Forelimb muscle (tissue), 1 donor: ENCODE data around the gene C9orf40. TPM values are rescaled to one million over a fixed set of nuclear protein-coding genes. Genes with fewer than 3 reads are reported as not detected.

Source experiments
- DNase-seq: peaks from one replicate; pipeline ENCODE4 v3.0.0-alpha.2; 2013; ENCODE audit warnings: low read depth
- polyA plus RNA-seq: library from polyadenylated mRNA; unstranded; fragments of 120-200 nt; gene quantifications from one replicate; pipeline ENCODE4 v1.2.1, GENCODE V29; 2013; ENCODE audit not compliant: insufficient read length

The C9orf40 gene
- polyA plus RNA-seq, result 6.2 TPM

GRCh38 chr9:74952201-74953151 lies at the start of gene C9orf40:
TSS of gene C9orf40 (minus strand) at chr9:74952912. CDS start at chr9:74952611, 301 bp downstream.
- DNase-seq, result peak; percentile 67

- DNase-seq, result peak; percentile 77
Measured at GRCh38 chr9:75001719-75002421, 49.2 kb upstream of the C9orf40 start.

DNA sequence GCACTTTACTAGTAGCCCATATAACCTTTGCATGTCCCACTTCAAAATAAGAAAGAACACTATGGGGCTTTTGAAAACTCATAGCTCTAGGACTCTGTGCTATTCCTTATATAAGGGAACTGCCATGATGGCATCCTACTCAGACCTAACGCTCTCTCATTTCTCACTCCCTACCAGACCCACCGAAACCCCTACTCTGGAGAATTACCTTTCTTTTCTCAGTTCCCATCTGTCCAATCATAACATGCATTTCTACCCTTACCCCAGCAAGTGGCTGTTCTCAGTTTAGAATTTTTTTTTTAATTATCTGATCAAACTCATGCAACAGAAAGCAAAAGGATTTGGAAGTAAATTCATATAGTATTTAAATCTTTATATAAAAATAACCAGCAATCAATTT lies 48.1 kb upstream of the C9orf40 start:
- DNase-seq, result no peak

DNA sequence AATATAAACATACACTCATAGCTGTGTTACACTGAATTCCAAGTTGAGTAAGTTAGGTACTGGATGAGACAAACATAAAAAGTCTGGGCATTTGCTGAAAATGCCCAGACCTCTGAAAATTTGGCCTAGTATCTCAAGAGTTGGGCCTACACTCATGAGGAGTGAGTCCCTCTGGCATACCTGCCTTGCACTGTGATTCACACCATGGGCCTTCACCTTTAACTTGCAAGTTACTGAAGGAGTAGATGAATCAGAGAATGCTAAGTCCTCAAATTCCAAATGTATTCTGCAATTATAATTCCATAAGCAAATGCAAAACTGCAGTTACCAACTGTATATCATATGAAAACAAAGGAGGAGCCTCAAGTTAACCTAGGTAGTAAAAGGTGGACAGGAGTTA lies 32.3 kb upstream of the C9orf40 start:
- no peak for DNase-seq

DNA sequence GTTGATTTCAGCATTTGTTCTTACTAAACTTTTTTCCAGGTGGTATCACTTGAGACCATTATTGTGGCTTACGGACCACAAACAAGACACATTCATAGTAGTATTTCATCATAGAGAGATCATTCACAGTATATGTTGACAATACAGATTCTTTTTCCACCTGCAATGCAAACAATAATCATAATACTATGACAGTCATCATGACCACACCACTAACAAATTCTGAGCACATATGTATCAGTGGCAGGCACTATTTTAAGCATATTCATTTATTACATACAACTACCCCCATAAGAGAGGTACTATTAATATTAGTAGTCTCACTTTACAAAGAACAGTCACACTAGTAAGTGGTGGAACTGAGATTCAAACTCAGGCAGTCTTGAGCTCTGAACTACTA lies 31.0 kb upstream of the C9orf40 start:
- no peak for DNase-seq

DNA sequence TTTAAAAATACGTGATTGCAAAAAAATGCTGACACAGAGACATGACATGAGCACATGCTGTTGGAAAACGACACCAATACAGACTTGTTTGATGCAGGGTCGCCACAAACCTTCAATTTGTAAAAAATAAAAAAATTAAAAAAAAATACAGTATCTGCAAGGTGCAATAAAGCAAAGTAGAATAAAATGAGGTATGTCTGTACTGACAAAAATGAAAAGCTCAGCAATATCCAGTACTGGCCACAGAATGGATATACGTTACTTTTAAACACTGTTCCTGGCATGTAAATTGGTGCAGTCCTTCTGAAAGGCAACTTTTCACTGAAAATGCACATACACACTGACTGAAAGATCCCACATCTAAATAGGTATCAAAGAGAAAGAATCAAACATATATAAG lies 27.1 kb upstream of the C9orf40 start:
- no peak for DNase-seq

- DNase-seq, result no peak
Measured at GRCh38 chr9:74977287-74977686, 24.6 kb upstream of the C9orf40 start.

GRCh38 chr9:74975538-74975937 lies 22.8 kb upstream of the C9orf40 start:
- no peak for DNase-seq

- DNase-seq, result no peak
Measured at GRCh38 chr9:74974558-74974957, 21.8 kb upstream of the C9orf40 start.

- no peak for DNase-seq
Measured at GRCh38 chr9:74973714-74974113, 21.0 kb upstream of the C9orf40 start.

DNA sequence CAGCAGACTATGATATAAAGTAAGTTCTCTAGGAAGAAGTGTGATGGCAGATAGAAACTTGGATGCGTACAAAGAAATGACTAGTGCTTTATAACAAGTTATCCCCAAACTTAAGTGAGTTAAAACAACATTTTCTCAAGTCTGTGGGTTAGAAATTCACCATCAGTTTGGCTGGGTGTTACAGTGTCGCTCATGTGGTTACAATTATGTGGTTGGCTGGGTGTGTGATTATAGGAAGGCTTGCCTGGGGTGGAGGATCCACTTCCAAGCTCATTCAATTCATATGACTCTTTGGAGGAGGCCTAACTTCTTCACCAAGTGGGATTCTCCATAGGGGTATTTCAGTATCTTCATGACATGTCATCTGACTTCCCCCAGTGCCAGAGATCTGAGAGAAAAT lies 10.3 kb upstream of the C9orf40 start:
- no peak for DNase-seq

DNA sequence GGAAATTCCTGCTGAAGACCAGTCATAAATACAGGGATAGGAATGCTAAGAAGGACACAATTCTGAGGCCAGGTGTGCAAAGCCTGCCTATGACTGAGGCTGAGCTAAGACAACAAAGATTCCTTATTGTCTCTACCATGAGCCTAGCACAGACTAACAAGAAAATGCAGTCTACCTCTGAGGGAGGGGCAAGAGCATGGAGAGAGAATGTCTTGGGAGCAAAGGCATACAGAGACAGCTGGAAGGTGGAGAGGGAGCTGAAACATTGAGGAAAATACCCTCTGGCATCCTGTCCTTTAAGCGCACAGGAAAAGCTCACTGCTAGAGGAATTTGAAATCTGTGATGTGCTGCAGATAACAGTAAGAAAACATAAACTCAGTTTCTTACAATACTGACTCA lies 8.8 kb upstream of the C9orf40 start:
- DNase-seq, result no peak

DNA sequence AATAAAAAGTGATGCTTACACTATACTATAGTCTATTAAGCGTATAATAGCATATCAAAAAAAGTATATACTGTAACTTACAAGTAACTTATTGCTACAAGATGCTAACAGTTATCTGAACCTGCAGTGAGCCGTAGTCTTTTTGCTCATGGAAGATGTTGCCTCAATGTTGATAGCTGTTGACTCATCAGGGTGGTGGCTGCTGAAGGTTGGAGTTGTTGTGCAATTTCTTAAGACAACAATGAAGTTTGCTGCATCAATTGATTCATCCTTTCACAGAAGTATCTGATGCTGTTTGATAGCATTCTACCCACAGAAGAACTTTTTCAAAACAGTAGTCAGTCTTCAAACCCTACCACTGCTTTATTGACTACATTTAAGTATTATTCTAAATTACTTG lies 7.8 kb upstream of the C9orf40 start:
- DNase-seq, result no peak

DNA sequence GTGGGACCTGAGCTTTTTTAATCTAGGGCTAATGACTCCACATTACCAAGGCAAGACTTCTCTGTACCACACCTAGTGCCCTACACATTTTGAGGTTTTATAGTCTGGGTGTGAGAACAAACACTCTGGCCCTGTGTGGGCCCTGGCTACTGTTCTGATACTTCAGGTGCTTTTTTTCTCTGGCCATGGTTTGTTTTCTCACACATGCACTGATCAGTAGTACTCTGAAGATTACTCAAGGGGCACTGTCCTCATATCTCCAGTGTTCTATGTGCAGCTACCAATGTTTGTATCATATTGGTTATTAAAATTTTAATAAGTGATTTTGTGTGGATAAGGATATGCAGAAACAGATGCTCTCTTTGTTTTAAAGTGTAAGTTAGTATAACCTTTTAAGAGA lies 5.9 kb upstream of the C9orf40 start:
- no peak for DNase-seq

- peak; percentile 65 for DNase-seq
Measured at GRCh38 chr9:74953235-74953751, 581 bp upstream of the C9orf40 start.

DNA sequence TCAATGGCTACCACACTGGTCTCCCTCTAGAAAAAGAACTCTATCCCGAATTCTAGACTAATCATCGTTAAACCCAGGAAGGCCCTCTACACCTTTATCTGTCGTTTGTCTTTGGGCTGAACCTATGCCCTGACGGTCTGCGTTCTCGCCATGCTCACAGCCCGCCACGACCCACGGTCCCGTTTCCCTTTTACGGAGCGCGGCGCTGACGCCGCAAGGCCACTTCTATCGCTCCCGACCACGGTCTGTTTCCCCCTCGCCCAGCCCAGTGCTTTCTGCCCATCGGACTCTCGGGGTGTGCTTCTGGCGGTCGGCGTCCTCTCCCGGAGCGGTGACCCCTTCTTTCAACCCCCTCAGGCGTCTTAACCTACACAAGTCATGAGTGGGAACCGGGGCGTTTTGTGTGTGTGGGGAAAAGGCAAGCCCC lies 974 bp downstream of the C9orf40 start:
- DNase-seq, result peak; percentile 4

DNA sequence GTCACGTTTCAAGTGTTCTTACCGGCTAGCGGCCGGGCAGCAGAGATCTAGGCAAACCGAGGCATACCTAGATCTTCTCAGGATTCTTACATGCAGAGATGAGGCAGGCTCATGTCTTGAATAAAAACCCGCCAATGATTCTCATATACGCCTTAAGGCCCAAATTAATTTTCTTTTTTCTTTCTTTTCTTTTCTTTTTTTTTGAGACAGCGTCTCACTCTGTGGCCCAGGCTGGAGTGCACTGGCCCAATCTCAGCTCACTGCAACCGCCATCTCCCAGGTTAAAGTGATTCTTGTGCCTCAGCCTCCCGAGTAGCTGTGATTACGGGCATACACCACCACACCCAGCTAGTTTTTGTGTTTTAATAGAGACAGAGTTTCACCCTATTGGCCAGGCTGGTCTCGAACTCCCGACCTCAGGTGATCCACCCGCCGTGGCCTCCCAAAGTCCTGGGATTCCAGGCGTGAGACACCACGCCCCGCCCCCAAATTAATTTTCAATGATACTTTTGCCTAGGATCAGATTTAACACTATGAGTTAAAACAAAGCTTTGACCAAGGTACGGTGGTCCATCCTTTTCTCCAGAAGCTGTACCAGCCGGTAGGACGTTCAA lies 1.5 kb downstream of the C9orf40 start:
- no peak for DNase-seq

- no peak for DNase-seq
Measured at GRCh38 chr9:74949859-74950855, 2.6 kb downstream of the C9orf40 start.

- no peak for DNase-seq
Measured at GRCh38 chr9:74948937-74949336, 3.8 kb downstream of the C9orf40 start.

DNA sequence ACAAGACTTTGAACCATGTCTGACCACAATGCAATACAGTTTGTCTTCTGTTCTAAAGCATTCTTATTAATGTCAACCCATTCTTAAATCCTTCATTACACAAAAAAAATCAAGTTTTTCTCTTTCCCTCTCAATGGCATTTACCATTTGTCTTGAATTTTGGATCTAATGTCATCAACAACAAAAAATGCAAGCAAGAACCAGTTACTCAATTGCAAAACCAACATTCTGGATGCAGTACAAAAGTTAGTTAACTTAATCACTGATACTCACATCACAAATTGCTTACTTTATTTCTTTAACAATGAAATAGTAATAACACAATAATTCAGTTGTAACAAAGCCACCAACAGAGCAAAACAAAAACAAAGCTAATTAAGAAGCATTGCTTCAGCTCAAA lies 6.0 kb downstream of the C9orf40 start:
- no peak for DNase-seq

DNA sequence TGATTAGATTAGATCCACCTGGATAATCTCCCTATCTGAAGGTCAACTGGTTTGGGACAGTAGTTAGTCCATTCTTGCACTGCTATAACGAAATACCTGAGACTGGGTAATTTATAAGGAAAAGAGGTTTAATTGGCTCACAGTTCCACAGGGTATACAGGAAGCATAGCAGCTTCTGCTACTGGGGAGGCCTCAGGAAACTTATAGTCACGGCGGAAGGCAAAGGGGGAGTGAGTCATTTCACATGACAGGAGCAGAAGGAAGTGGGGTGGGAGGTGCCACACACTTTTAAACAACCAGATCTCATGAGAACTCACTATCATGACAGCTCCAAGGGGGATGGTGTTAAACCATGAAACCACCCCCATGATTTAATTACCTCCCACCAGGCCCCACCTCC lies 9.9 kb downstream of the C9orf40 start:
- no peak for DNase-seq
